Activated B cell treated with CpG ODN at 0.5 μM for 24 hours (primary cell): ENCODE results near the gene UBE2O. TPM values are rescaled to one million over a fixed set of nuclear protein-coding genes. Genes with fewer than 3 reads are reported as not detected.

Experiments
- ATAC-seq: fragments of 200-7000 bp; cut with Tn5 transposase; one replicate; pipeline ENCODE4 v1.10.0; 2021; ENCODE audit warnings: low read depth, mild to moderate bottlenecking, moderate library complexity
- CTCF ChIA-PET: fragments of 350-600 bp; sonication (Branson Sonifier 250); formaldehyde crosslinking; loops from one replicate; lab custom pipeline; 2021; ENCODE audit warnings: antibody characterized with exemption; lab: Charles Lee
- POLR2A ChIA-PET: fragments of 350-600 bp; sonication (Branson Sonifier 250); formaldehyde crosslinking; loops from one replicate; lab custom pipeline; 2021; ENCODE audit warnings: antibody characterized with exemption; lab: Charles Lee
- DNase-seq: peaks from one replicate; pipeline ENCODE4 v3.0.0; 2022
- H3K27ac Mint-ChIP-seq: one replicate; pipeline ENCODE4 v1.8.0; 2020; ENCODE audit warnings: mixed read lengths
- H3K27me3 Mint-ChIP-seq: one replicate; pipeline ENCODE4 v1.8.0; 2021; ENCODE audit warnings: mixed read lengths
- H3K36me3 Mint-ChIP-seq: one replicate; pipeline ENCODE4 v1.8.0; 2021; ENCODE audit warnings: low read depth, mixed read lengths
- H3K4me1 Mint-ChIP-seq: one replicate; pipeline ENCODE4 v1.8.0; 2021; ENCODE audit warnings: mixed read lengths
- H3K4me3 Mint-ChIP-seq: one replicate; pipeline ENCODE4 v1.8.0; 2020; ENCODE audit warnings: mild to moderate bottlenecking, mixed read lengths
- H3K9me3 Mint-ChIP-seq: one replicate; pipeline ENCODE4 v1.8.0; 2020; ENCODE audit warnings: mixed read lengths
- CTCF ChIP-seq: fragments of 200-600 bp; IDR thresholded peaks from one replicate; pipeline ENCODE4 v1.8.0; 2022; ENCODE audit warnings: antibody characterized with exemption, mild to moderate bottlenecking
- intact Hi-C: fragments of 100-400 bp; cut with micrococcal nuclease; formaldehyde crosslinking; loops from one replicate; pipeline ENCODE4 v1.15.1; 2024
- total RNA-seq: library from RNA; stranded (reverse); gene quantifications from 2 replicates; pipeline ENCODE4 v1.2.3, GENCODE V29; 2022

Gene UBE2O
- total RNA-seq, 1 donor from 2014 or later = 39.0 TPM

- CTCF ChIA-PET = no interaction called here
- intact Hi-C loops = no loop called here
- POLR2A ChIA-PET = no interaction called here
- peaks cover 88% of the 10 kb centered on the region for H3K4me1 Mint-ChIP-seq
- no peak for TF ChIP-seq CTCF
- peak overlapping the region; percentile 41 for H3K27ac Mint-ChIP-seq
- H3K4me3 Mint-ChIP-seq = no peak overlapping the region
- no peaks in the 10 kb centered on the region for H3K9me3 Mint-ChIP-seq
- peaks cover 5% of the 10 kb centered on the region for H3K36me3 Mint-ChIP-seq
- H3K27me3 Mint-ChIP-seq = no peaks in the 10 kb centered on the region
- DNase-seq = no peak
- no peak for ATAC-seq
Measured at GRCh38 chr17:76431509-76431908, 21.4 kb downstream of the UBE2O start.

GRCh38 chr17:76428511-76428910 lies 24.4 kb downstream of the UBE2O start:
- intact Hi-C loops = no loop called here
- Mint-ChIP-seq H3K4me3 (peak overlapping the region; percentile 32), H3K36me3 (no peaks in the 10 kb centered on the region), H3K9me3 (no peaks in the 10 kb centered on the region), H3K27ac (peak overlapping the region; percentile 77), H3K4me1 (peaks cover 81% of the 10 kb centered on the region), H3K27me3 (no peaks in the 10 kb centered on the region)
- ATAC-seq (no peak), DNase-seq (no peak)
- POLR2A ChIA-PET = interaction anchor here (0.6 to 1.7 kb wide), 8 partner anchors 14 to 648 kb away, joined by 3 to 14 read pairs (median 4); partner anchors contain the start of genes UBALD2 and UBE2O
- TF ChIP-seq CTCF = no peak
- CTCF ChIA-PET = interaction anchor here (1.1 to 3.3 kb wide), 4 partner anchors 21 to 100 kb away, joined by 3 to 14 read pairs (median 6); partner anchors contain the start of gene UBE2O

- ATAC-seq (peak; percentile 86), DNase-seq (no peak)
- peak overlapping the region; percentile 32 for H3K4me3 Mint-ChIP-seq
- H3K27me3 Mint-ChIP-seq = no peaks in the 10 kb centered on the region
- ChIA-PET CTCF (interaction anchor here (0.9 to 3.3 kb wide), 6 partner anchors 20 to 101 kb away, joined by 3 to 14 read pairs (median 4); partner anchors contain the start of gene UBE2O), POLR2A (interaction anchor here (0.7 to 1.7 kb wide), 12 partner anchors 9 to 648 kb away, joined by 3 to 14 read pairs (median 3); partner anchors contain the start of gene UBE2O)
- no peaks in the 10 kb centered on the region for H3K9me3 Mint-ChIP-seq
- H3K36me3 Mint-ChIP-seq = no peaks in the 10 kb centered on the region
- no peak for TF ChIP-seq CTCF
- peaks cover 80% of the 10 kb centered on the region for H3K4me1 Mint-ChIP-seq
- intact Hi-C loops = loop anchor here (1.0 to 2.0 kb wide), 2 partner anchors 19 to 26 kb away; partner anchors contain the start of gene UBE2O
- peak overlapping the region; percentile 77 for H3K27ac Mint-ChIP-seq
Measured at GRCh38 chr17:76427501-76428231, 25.3 kb downstream of the UBE2O start.

GRCh38 chr17:76426853-76427252 lies 26.1 kb downstream of the UBE2O start:
- POLR2A ChIA-PET = interaction anchor here (0.7 to 1.7 kb wide), 5 partner anchors 14 to 100 kb away, joined by 3 to 14 read pairs (median 3); partner anchors contain the start of gene UBE2O
- H3K27me3 Mint-ChIP-seq = no peaks in the 10 kb centered on the region
- CTCF ChIA-PET = interaction anchor here (1.5 to 3.3 kb wide), 4 partner anchors 19 to 29 kb away, joined by 3 to 14 read pairs (median 8); partner anchors contain the start of gene UBE2O
- no peak for TF ChIP-seq CTCF
- no peak for ATAC-seq
- H3K4me1 Mint-ChIP-seq = peaks cover 80% of the 10 kb centered on the region
- H3K9me3 Mint-ChIP-seq = no peaks in the 10 kb centered on the region
- intact Hi-C loops = loop anchor here (1.0 to 2.0 kb wide), 2 partner anchors 18 to 26 kb away; partner anchors contain the start of gene UBE2O
- peak overlapping the region; percentile 32 for H3K4me3 Mint-ChIP-seq
- peaks cover under 1% of the 10 kb centered on the region for H3K36me3 Mint-ChIP-seq
- no peak for DNase-seq
- peak overlapping the region; percentile 77 for H3K27ac Mint-ChIP-seq

GRCh38 chr17:76422860-76423259 lies 30.1 kb downstream of the UBE2O start:
- intact Hi-C loops = no loop called here
- DNase-seq (no peak), ATAC-seq (no peak)
- Mint-ChIP-seq H3K4me3 (peak overlapping the region; percentile 48), H3K27me3 (no peaks in the 10 kb centered on the region), H3K36me3 (peaks cover 4% of the 10 kb centered on the region), H3K27ac (peak overlapping the region; percentile 84), H3K4me1 (peaks cover 77% of the 10 kb centered on the region), H3K9me3 (no peaks in the 10 kb centered on the region)
- ChIA-PET POLR2A (interaction anchor here (1.0 to 1.3 kb wide), 2 partner anchors 9 to 27 kb away, joined by 3 to 8 read pairs; no protein-coding TSS in a partner anchor), CTCF (interaction anchor here (0.9 to 1.7 kb wide), 5 partner anchors 11 to 44 kb away, joined by 3 to 6 read pairs (median 4); partner anchors contain the start of genes AANAT and UBE2O)
- TF ChIP-seq CTCF = no peak
